Transverse colon (tissue), 4 donors: Measurements from ENCODE around the gene GLB1L2.

Experiments
- CTCF ChIP-seq, 5 experiments: fragments of 200-600 bp in 3 of 5; fragments of 450-650 bp in 2 of 5; sonication (generic) in 3 of 5; IDR thresholded peaks; 1 replicate in 2 of 5; 2 replicates in 3 of 5; pipeline ENCODE4 v1.5.1; 2016 to 2017; ENCODE audit warnings: antibody characterized with exemption in 5 of 5, inconsistent platforms in 3 of 5, mild to moderate bottlenecking in 2 of 5, moderate library complexity in 1 of 5
- POLR2A ChIP-seq: fragments of 450-650 bp; IDR thresholded peaks from one replicate; pipeline ENCODE4 v1.6.1; 2016; ENCODE audit warnings: antibody characterized with exemption, mild to moderate bottlenecking, moderate library complexity
- POLR2AphosphoS5 ChIP-seq, 3 donors: sonication (generic); formaldehyde crosslinking; IDR thresholded peaks; one replicate each; pipeline ENCODE4 v1.6.1; 2016; ENCODE audit warnings: antibody characterized with exemption in 3 of 3

- TF ChIP-seq CTCF (IDR thresholded peaks at IDR 0.05): no peak
- no peak for TF ChIP-seq POLR2A
- no peak for TF ChIP-seq POLR2AphosphoS5 (IDR thresholded peaks at IDR 0.05)
These were observed 74.7 kb downstream of the GLB1L2 start for GRCh38 chr11:134406264-134407185.
